Measurements from ENCODE around the gene ARHGAP19. TPM values are rescaled to one million over a fixed set of nuclear protein-coding genes. Genes with fewer than 3 reads are reported as not detected.

ARHGAP19 gene
- total and polyA plus RNA-seq, 2 of the 8 experiments (the other 6 are each of a cell fraction or from before 2014, with no cell fraction given), result 13.3 to 32.1 TPM

GRCh38 chr10:97188261-97188711 is 104.2 kb downstream of the ARHGAP19 start:
- no peak overlapping the region for H2BK12ac ChIP-seq (ENCODE audit: low read depth, low read length)
- H3K14ac ChIP-seq (ENCODE audit: insufficient read length), result no peak overlapping the region
- FAIRE-seq (no peak), DNase-seq (ENCODE audit: low read depth in 1 of 2, low spot score in 2 of 2) (no peak)
- H4K5ac ChIP-seq (ENCODE audit: insufficient read length, low read depth, low read length), result no peak overlapping the region
- H2BK20ac ChIP-seq (ENCODE audit: low read length), result no peak overlapping the region
- no peaks in the 10 kb centered on the region for H3K36me3 ChIP-seq (ENCODE audit: control insufficient read depth in 2 of 4, insufficient read depth in 4 of 4, low read length in 3 of 4)
- no peak overlapping the region; a peak in 1 of 4 replicates for H3K4me2 ChIP-seq (ENCODE audit: insufficient read depth in 1 of 2, low read depth in 2 of 2, low read length in 2 of 2)
- ChIA-PET CTCF (ENCODE audit: partially characterized antibody) (interaction anchor here (1.4 to 20.0 kb wide), 7 partner anchors 8 to 115 kb away, joined by 4 to 320 read pairs (median 5); no protein-coding TSS in a partner anchor), POLR2A (ENCODE audit: partially characterized antibody) (no interaction called here)
- no peak overlapping the region for H3K56ac ChIP-seq (replicated peaks; ENCODE audit: insufficient read length, low read depth, low read length)
- peaks cover 27 to 50% (median 45%) of the 10 kb centered on the region in 4 experiments for H3K27me3 ChIP-seq (replicated peaks in 1 of 4; ENCODE audit: control insufficient read depth in 3 of 4, extremely low read depth in 1 of 4, insufficient read depth in 3 of 4, low read length in 3 of 4)
- peaks cover 17% of the 10 kb centered on the region; the same call in 1 of the 2 replicates for H3K23me2 ChIP-seq (ENCODE audit: low read depth, low read length)
- H3K79me2 ChIP-seq (ENCODE audit: control insufficient read depth in 1 of 2, insufficient read depth in 2 of 2, low read length in 2 of 2), result no peaks in the 10 kb centered on the region
- no peak overlapping the region for H4K8ac ChIP-seq (ENCODE audit: extremely low read depth, insufficient read depth, low read length)
- peak overlapping the region; percentile 32 for H3K18ac ChIP-seq (ENCODE audit: extremely low read depth, low read length)
- no peak overlapping the region for H2BK5ac ChIP-seq (ENCODE audit: low read depth, low read length)
- no peak overlapping the region for H3K23ac ChIP-seq (ENCODE audit: insufficient read length)
- H2AK5ac ChIP-seq (ENCODE audit: low read depth, low read length), result no peak overlapping the region
- no peak overlapping the region for H3K4me3 ChIP-seq (ENCODE audit: extremely low read depth in 1 of 4, insufficient read depth in 2 of 4, low read depth in 3 of 4, low read length in 4 of 4)
- no peak for TF ChIP-seq JUN (IDR thresholded peaks at IDR 0.05; ENCODE audit: low read depth, low read length)
- no peak overlapping the region for H3K9ac ChIP-seq (replicated peaks in 1 of 4; ENCODE audit: extremely low read depth in 1 of 4, low read depth in 3 of 4, low read length in 3 of 4)
- H3K27ac ChIP-seq (ENCODE audit: low read depth, low read length), result no peak overlapping the region
- no peaks in the 10 kb centered on the region for H3K79me1 ChIP-seq (ENCODE audit: low read depth, low read length)
- no peak overlapping the region for H4K91ac ChIP-seq (replicated peaks; ENCODE audit: insufficient read length, low read length)
- peaks cover 0 to 4% of the 10 kb centered on the region in 2 experiments for H4K20me1 ChIP-seq (replicated peaks in 1 of 2; ENCODE audit: control insufficient read depth in 1 of 2, insufficient read depth in 2 of 2, low read length in 2 of 2)
- H2BK15ac ChIP-seq (ENCODE audit: low read length), result no peak overlapping the region
- no peak overlapping the region for H2BK120ac ChIP-seq (replicated peaks; ENCODE audit: low read depth, low read length)
- no peaks in the 10 kb centered on the region for H3K9me3 ChIP-seq (ENCODE audit: insufficient read depth in 2 of 2, low read depth in 1 of 2, low read length in 1 of 2)
- H3K4ac ChIP-seq (replicated peaks; ENCODE audit: insufficient read length, low read depth, low read length), result no peak overlapping the region
- WGBS, 2 experiments (ENCODE audit: extremely low coverage in 1 of 2, insufficient coverage in 1 of 2, insufficient read length in 1 of 2, insufficient replicate concordance in 2 of 2, low coverage in 1 of 2, low lambda C conversion rate in 2 of 2, missing lambda C conversion rate in 1 of 2), result 78% methylated on average over 11 of the region's 11 CpGs; no CpG with 5 or more reads in 1 of the 2 experiments
- peaks cover 0 to 22% (median 11%) of the 10 kb centered on the region in 4 experiments; a peak in 6 of 7 replicates for H3K4me1 ChIP-seq (replicated peaks in 1 of 4; ENCODE audit: control insufficient read depth in 3 of 4, insufficient read depth in 4 of 4, low read length in 3 of 4)
- no peak overlapping the region for H2AFZ ChIP-seq (ENCODE audit: low read length)
